HepG2 (cell line): ENCODE data around the gene DSCAML1. TPM values are rescaled to one million over a fixed set of nuclear protein-coding genes. Genes with fewer than 3 reads are reported as not detected.

Experiments
- ATAC-seq: fragments of 200-7000 bp; cut with Tn5 transposase; 3 replicates; pipeline ENCODE4 v1.9.1; 2020; ENCODE audit warnings: mild to moderate bottlenecking, moderate library complexity
- BruUV-seq: library from RNA; stranded (reverse); fragments of 400-500 nt; replicated peaks from 2 replicates; lab custom pipeline; 2021; lab: Mats Ljungman, UMichigan
- CTCF ChIA-PET: fragments of 300-600 bp; formaldehyde crosslinking; extraction: SDS; loops from one replicate; lab custom pipeline; 2021; ENCODE audit warnings: low total read pairs, inconsistent platforms, low intra/inter-chr PET ratio; lab: Yijun Ruan, JAX
- POLR2A ChIA-PET: fragments of 350-600 bp; sonication (Branson Sonifier 250); formaldehyde crosslinking; loops from one replicate; lab custom pipeline; 2020; ENCODE audit warnings: antibody characterized with exemption, inconsistent platforms; lab: Yijun Ruan, JAX
- DNase-seq: peaks from one replicate; pipeline ENCODE4 v3.0.0-alpha.2; 2015; ENCODE audit warnings: low spot score
- FAIRE-seq: peaks from 3 replicates; lab custom pipeline; 2011; peaks lifted over from hg19 to GRCh38; lab: Jason Lieb, UNC
- H2AFZ ChIP-seq: one replicate; pipeline ENCODE4 v1.6.1; 2011; ENCODE audit warnings: low read length, inconsistent platforms
- H3K27ac ChIP-seq: fragments of 300-600 bp; 3 replicates; pipeline ENCODE4 v1.8.0; 2011; ENCODE audit warnings: mixed run types, mild to moderate bottlenecking, mixed read lengths, low read length, inconsistent platforms; ENCODE audit not compliant: insufficient read depth; ENCODE audit errors: extremely low read length
- H3K27me3 ChIP-seq, 2 experiments: fragments of 200-600 bp in 1 of 2; 2 replicates in 1 of 2; 3 replicates in 1 of 2; pipeline versions ENCODE4 v1.6.0 to v1.8.0; 2011; ENCODE audit warnings: low read length in 2 of 2, mild to moderate bottlenecking in 2 of 2, moderate library complexity in 2 of 2, inconsistent platforms in 1 of 2; ENCODE audit not compliant: insufficient read depth in 2 of 2, control insufficient read depth in 1 of 2
- H3K36me3 ChIP-seq, 2 experiments: fragments of 200-600 bp in 1 of 2; replicated peaks in 1 of 2; 2 replicates in 1 of 2; 3 replicates in 1 of 2; pipeline versions ENCODE4 v1.5.1 to v1.8.0; 2011; ENCODE audit warnings: low read length in 2 of 2, inconsistent platforms in 1 of 2; ENCODE audit not compliant: insufficient read depth in 2 of 2, control insufficient read depth in 1 of 2
- H3K4me1 ChIP-seq: 2 replicates; pipeline ENCODE4 v1.5.1; 2012; ENCODE audit warnings: low read length, inconsistent platforms; ENCODE audit not compliant: insufficient read depth
- H3K4me2 ChIP-seq: 2 replicates; pipeline ENCODE4 v1.6.0; 2011; ENCODE audit warnings: low read depth, low read length, inconsistent platforms
- H3K4me3 ChIP-seq, 3 experiments: fragments of 200-600 bp in 1 of 3; sonication (generic), shearing (Covaris generic) in 1 of 3; replicated peaks in 1 of 3; 2 replicates each; pipeline ENCODE4 v1.5.1; 2011 to 2016; ENCODE audit warnings: low read length in 3 of 3, inconsistent platforms in 2 of 3, low read depth in 2 of 3, mild to moderate bottlenecking in 2 of 3, control low read depth in 1 of 3, mixed read lengths in 1 of 3; ENCODE audit not compliant: insufficient read depth in 1 of 3
- H3K79me2 ChIP-seq: one replicate; pipeline ENCODE4 v1.6.1; 2011; ENCODE audit warnings: low read length, inconsistent platforms; ENCODE audit not compliant: insufficient read depth
- H3K9ac ChIP-seq: 2 replicates; pipeline ENCODE4 v1.6.0; 2011; ENCODE audit warnings: mild to moderate bottlenecking, low read depth, low read length, inconsistent platforms; ENCODE audit not compliant: insufficient read depth
- H3K9me3 ChIP-seq: 2 replicates; pipeline ENCODE4 v1.5.1; 2012; ENCODE audit warnings: mild to moderate bottlenecking, low read length
- H4K20me1 ChIP-seq: 2 replicates; pipeline ENCODE4 v1.6.0; 2011; ENCODE audit warnings: inconsistent platforms, mild to moderate bottlenecking, low read length, moderate library complexity; ENCODE audit not compliant: insufficient read depth
- ARID4A ChIP-seq: sonication (generic); formaldehyde crosslinking; IDR thresholded peaks from 2 replicates; pipeline ENCODE4 v1.5.0; 2020; ENCODE audit warnings: mild to moderate bottlenecking, missing genetic modification reagents, borderline replicate concordance
- CREBL2 ChIP-seq: sonication (generic); formaldehyde crosslinking; IDR thresholded peaks from 2 replicates; pipeline ENCODE4 v1.8.1; 2023; ENCODE audit warnings: missing genetic modification reagents, mild to moderate bottlenecking, borderline replicate concordance
- EED ChIP-seq: sonication (generic); formaldehyde crosslinking; IDR thresholded peaks from 2 replicates; pipeline ENCODE4 v1.5.0; 2020; ENCODE audit warnings: mild to moderate bottlenecking, missing genetic modification reagents
- MAFG ChIP-seq: sonication (generic); formaldehyde crosslinking; IDR thresholded peaks from 2 replicates; pipeline ENCODE4 v1.5.1; 2020; ENCODE audit warnings: mild to moderate bottlenecking, missing genetic modification reagents
- ZBTB49 ChIP-seq: sonication (generic); formaldehyde crosslinking; IDR thresholded peaks from 2 replicates; pipeline ENCODE4 v1.4.0; 2020; ENCODE audit warnings: missing genetic modification reagents, borderline replicate concordance
- ZNF205 ChIP-seq: IDR thresholded peaks from 2 replicates; pipeline ENCODE4 v1.6.1; 2018; ENCODE audit warnings: missing biosample characterization, missing genetic modification reagents
- ZNF282 ChIP-seq: fragments of 450-650 bp; IDR thresholded peaks from 2 replicates; pipeline ENCODE4 v1.6.1; 2018; ENCODE audit not compliant: partially characterized antibody
- ZNF562 ChIP-seq: sonication (generic); formaldehyde crosslinking; IDR thresholded peaks from 2 replicates; pipeline ENCODE4 v1.8.0; 2022; ENCODE audit warnings: missing genetic modification reagents, borderline replicate concordance
- ZNF713 ChIP-seq: sonication (generic); formaldehyde crosslinking; IDR thresholded peaks from 2 replicates; pipeline ENCODE4 v1.4.0; 2020; ENCODE audit warnings: mild to moderate bottlenecking, missing genetic modification reagents
- WGBS: methylation state at CpG from one replicate; pipeline ENCODE4 v1.1.6; 2017; ENCODE audit warnings: low lambda C conversion rate; 5-methylcytosine and 5-hydroxymethylcytosine counted together
- in situ Hi-C: cut with HindIII; loops from 2 replicates; pipeline ENCODE4 v1.10.0; 2017; ENCODE audit warnings: low pct_unique_long_range_greater_than_20kb; ENCODE audit not compliant: extremely low pct_ligation_motif_present
- intact Hi-C: fragments of 100-400 bp; cut with micrococcal nuclease; formaldehyde crosslinking; loops from one replicate; pipeline ENCODE4 v1.10.0; 2022; ENCODE audit not compliant: unreplicated experiment
- polyA plus RNA-seq, 8 experiments: library from polyadenylated mRNA; depleted of rRNA in 3 of 8; stranded (reverse) in 7 of 8; unstranded in 1 of 8; fragments of >200 nt; fragmentation: Illumina TruSeq in 4 of 8; extraction: Trizol in 4 of 8; gene quantifications; 2 replicates each; pipeline versions ENCODE4 v1.2.1 to v1.2.3, GENCODE V29; 2011 to 2016; ENCODE audit warnings: low read depth in 4 of 8, missing spikeins in 1 of 8, mixed read lengths in 1 of 8; ENCODE audit not compliant: insufficient read depth in 1 of 8
- total RNA-seq, 5 experiments: library from RNA; depleted of rRNA; stranded (reverse); fragments of >200 nt; fragmentation: Illumina TruSeq; extraction: Trizol; gene quantifications; 2 replicates each; pipeline ENCODE4 v1.2.3, GENCODE V29; 2016; ENCODE audit warnings: low read depth in 1 of 5

The DSCAML1 gene
- total and polyA plus RNA-seq, 2 of the 13 experiments (the other 11 are each of a cell fraction or from before 2014, with no cell fraction given), result 0.29 to 0.40 TPM

GRCh38 chr11:117550466-117550865, 246.6 kb downstream of the DSCAML1 start:
- Histone ChIP-seq H3K4me2 (no peak overlapping the region), H3K36me3 (no peaks in the 10 kb centered on the region), H4K20me1 (no peaks in the 10 kb centered on the region), H3K27me3 (peaks cover 8 to 14% of the 10 kb centered on the region in 2 experiments; a peak in 2 of 5 replicates), H3K4me3 (no peak overlapping the region), H3K27ac (no peak overlapping the region), H3K9me3 (no peaks in the 10 kb centered on the region), H3K9ac (no peak overlapping the region), H2AFZ (no peak overlapping the region), H3K4me1 (peaks cover under 1% of the 10 kb centered on the region; the same call in 1 of the 2 replicates), H3K79me2 (no peaks in the 10 kb centered on the region)
- in situ Hi-C loops (no loop called here), intact Hi-C loops (no loop called here)
- CTCF ChIA-PET, result no interaction called here
- BruUV-seq, result no TSS peak
- POLR2A ChIA-PET, result no interaction called here
- 21% methylated on average over 7 of the region's 7 CpGs for WGBS
- no peak for ATAC-seq
- no peak for TF ChIP-seq ZNF713 (CRISPR knock-in tag)
- TF ChIP-seq CREBL2 (CRISPR knock-in tag), result no peak
- TF ChIP-seq EED (CRISPR knock-in tag), result no peak
- no peak for TF ChIP-seq ZBTB49 (CRISPR knock-in tag)
- no peak for TF ChIP-seq ZNF562 (CRISPR knock-in tag)
- TF ChIP-seq ARID4A (CRISPR knock-in tag), result no peak
- no peak for TF ChIP-seq ZNF282
- TF ChIP-seq MAFG, result no peak
- no peak for TF ChIP-seq ZNF205 (CRISPR knock-in tag)
- no peak for FAIRE-seq
- no peak for DNase-seq
